H1 (cell line): ENCODE results near the gene AGR2. TPM values are rescaled to one million over a fixed set of nuclear protein-coding genes. Genes with fewer than 3 reads are reported as not detected.
"Not testable (repeated sequence)": the region's sequence is repeated elsewhere in the genome, so short reads cannot be mapped to it uniquely, and the experiment has no call there.

ENCODE experiments used
- CTCF ChIA-PET: fragments of 300-600 bp; sonication (Branson Sonifier 250); formaldehyde crosslinking; loops from one replicate; lab custom pipeline; 2021; ENCODE audit not compliant: partially characterized antibody; lab: Charles Lee
- POLR2A ChIA-PET: fragments of 300-600 bp; sonication (Branson Sonifier 250); formaldehyde crosslinking; loops from one replicate; lab custom pipeline; 2021; ENCODE audit warnings: inconsistent platforms; ENCODE audit not compliant: partially characterized antibody; lab: Charles Lee
- DNase-seq, 2 experiments: peaks; one replicate each; pipeline versions ENCODE4 v3.0.0 to v3.0.0-alpha.2; 2010 to 2022; ENCODE audit warnings: low spot score in 2 of 2, low read depth in 1 of 2, mixed read lengths in 1 of 2
- FAIRE-seq: peaks from 2 replicates; lab custom pipeline; 2011; peaks lifted over from hg19 to GRCh38; lab: Jason Lieb, UNC
- H2AFZ ChIP-seq: 2 replicates; pipeline ENCODE4 v1.8.1; 2012; ENCODE audit warnings: low read length, inconsistent platforms
- H2AK5ac ChIP-seq: 2 replicates; pipeline ENCODE4 v1.6.1; 2013; ENCODE audit warnings: low read depth, low read length
- H2BK120ac ChIP-seq: replicated peaks from 2 replicates; pipeline ENCODE3; 2013; ENCODE audit warnings: low read depth, low read length, inconsistent platforms
- H2BK12ac ChIP-seq: 2 replicates; pipeline ENCODE4 v1.6.1; 2013; ENCODE audit warnings: low read depth, low read length
- H2BK15ac ChIP-seq: 2 replicates; pipeline ENCODE4 v1.6.1; 2013; ENCODE audit warnings: low read length
- H2BK20ac ChIP-seq: 2 replicates; pipeline ENCODE4 v1.6.1; 2013; ENCODE audit warnings: low read length
- H2BK5ac ChIP-seq: 2 replicates; pipeline ENCODE4 v1.6.1; 2013; ENCODE audit warnings: low read depth, low read length
- H3K14ac ChIP-seq: 2 replicates; pipeline ENCODE4 v1.6.1; 2013; ENCODE audit warnings: inconsistent platforms; ENCODE audit not compliant: insufficient read length
- H3K18ac ChIP-seq: 2 replicates; pipeline ENCODE4 v1.6.1; 2013; ENCODE audit warnings: low read length; ENCODE audit errors: extremely low read depth
- H3K23ac ChIP-seq: 2 replicates; pipeline ENCODE4 v1.6.1; 2013; ENCODE audit warnings: inconsistent platforms; ENCODE audit not compliant: insufficient read length
- H3K23me2 ChIP-seq: 2 replicates; pipeline ENCODE4 v1.6.1; 2013; ENCODE audit warnings: low read depth, low read length
- H3K27ac ChIP-seq: 2 replicates; pipeline ENCODE4 v1.6.1; 2011; ENCODE audit warnings: low read depth, low read length, inconsistent platforms
- H3K27me3 ChIP-seq, 4 experiments: replicated peaks in 1 of 4; 1 replicate in 1 of 4; 2 replicates in 3 of 4; pipeline versions ENCODE4 v1.6.1 to v1.8.1; 2011 to 2013; ENCODE audit warnings: low read length in 3 of 4, mild to moderate bottlenecking in 3 of 4, inconsistent platforms in 2 of 4, mixed read lengths in 2 of 4, moderate library complexity in 1 of 4; ENCODE audit not compliant: control insufficient read depth in 3 of 4, insufficient read depth in 3 of 4; ENCODE audit errors: extremely low read depth in 1 of 4
- H3K36me3 ChIP-seq, 4 experiments: 2 replicates each; pipeline versions ENCODE4 v1.6.1 to v1.8.1; 2011 to 2013; ENCODE audit warnings: mild to moderate bottlenecking in 4 of 4, low read length in 3 of 4, moderate library complexity in 2 of 4, control low read depth in 1 of 4, inconsistent platforms in 1 of 4; ENCODE audit not compliant: insufficient read depth in 4 of 4, control insufficient read depth in 2 of 4
- H3K4ac ChIP-seq: replicated peaks from 2 replicates; pipeline ENCODE3; 2013; ENCODE audit warnings: low read length, low read depth, mixed read lengths, inconsistent platforms; ENCODE audit not compliant: insufficient read length
- H3K4me1 ChIP-seq, 4 experiments: replicated peaks in 1 of 4; 1 replicate in 1 of 4; 2 replicates in 3 of 4; pipeline versions ENCODE4 v1.6.1 to v1.8.1; 2011 to 2013; ENCODE audit warnings: low read length in 3 of 4, inconsistent platforms in 2 of 4, mixed read lengths in 1 of 4; ENCODE audit not compliant: insufficient read depth in 4 of 4, control insufficient read depth in 3 of 4
- H3K4me2 ChIP-seq, 2 experiments: 2 replicates each; pipeline versions ENCODE4 v1.6.1 to v1.8.1; 2011 to 2013; ENCODE audit warnings: low read depth in 2 of 2, low read length in 2 of 2, control low read depth in 1 of 2, inconsistent platforms in 1 of 2, mild to moderate bottlenecking in 1 of 2; ENCODE audit not compliant: insufficient read depth in 1 of 2
- H3K4me3 ChIP-seq, 4 experiments: fragments of 200-600, 300-600 bp in 1 of 4; sonication (generic), shearing (Covaris generic), sonication (Bioruptor Twin) in 1 of 4; 2 replicates each; pipeline versions ENCODE4 v1.5.1 to v1.8.1; 2011 to 2016; ENCODE audit warnings: low read length in 4 of 4, low read depth in 3 of 4, control low read depth in 2 of 4, inconsistent platforms in 2 of 4, mild to moderate bottlenecking in 2 of 4, mixed read lengths in 1 of 4, moderate library complexity in 1 of 4; ENCODE audit not compliant: insufficient read depth in 2 of 4; ENCODE audit errors: extremely low read depth in 1 of 4
- H3K56ac ChIP-seq: replicated peaks from 2 replicates; pipeline ENCODE3; 2013; ENCODE audit warnings: low read depth, mild to moderate bottlenecking, mixed read lengths, low read length, inconsistent platforms; ENCODE audit not compliant: insufficient read length
- H3K79me1 ChIP-seq: 2 replicates; pipeline ENCODE4 v1.6.1; 2013; ENCODE audit warnings: low read depth, low read length, control low read depth
- H3K79me2 ChIP-seq, 2 experiments: 2 replicates each; pipeline versions ENCODE4 v1.6.1 to v1.8.1; 2012 to 2013; ENCODE audit warnings: low read length in 2 of 2, mild to moderate bottlenecking in 2 of 2, inconsistent platforms in 1 of 2; ENCODE audit not compliant: insufficient read depth in 2 of 2, control insufficient read depth in 1 of 2
- H3K9ac ChIP-seq, 4 experiments: replicated peaks in 1 of 4; 1 replicate in 1 of 4; 2 replicates in 3 of 4; pipeline versions ENCODE4 v1.6.1 to v1.8.1; 2011 to 2013; ENCODE audit warnings: low read depth in 3 of 4, low read length in 3 of 4, control low read depth in 2 of 4, mild to moderate bottlenecking in 2 of 4, moderate library complexity in 2 of 4, inconsistent platforms in 1 of 4; ENCODE audit errors: extremely low read depth in 1 of 4
- H3K9me3 ChIP-seq, 2 experiments: 2 replicates each; pipeline versions ENCODE4 v1.6.1 to v1.8.1; 2012 to 2013; ENCODE audit warnings: mild to moderate bottlenecking in 2 of 2, moderate library complexity in 2 of 2, control low read depth in 1 of 2, inconsistent platforms in 1 of 2, low read depth in 1 of 2, low read length in 1 of 2, mixed read lengths in 1 of 2; ENCODE audit not compliant: insufficient read depth in 2 of 2
- H4K20me1 ChIP-seq, 2 experiments: replicated peaks in 1 of 2; 2 replicates each; pipeline versions ENCODE3 to v1.8.1; 2011 to 2013; ENCODE audit warnings: inconsistent platforms in 2 of 2, low read length in 2 of 2, mild to moderate bottlenecking in 1 of 2; ENCODE audit not compliant: insufficient read depth in 2 of 2, control insufficient read depth in 1 of 2
- H4K5ac ChIP-seq: 2 replicates; pipeline ENCODE4 v1.6.1; 2013; ENCODE audit warnings: low read length, low read depth, mixed read lengths, inconsistent platforms; ENCODE audit not compliant: insufficient read length
- H4K8ac ChIP-seq: 2 replicates; pipeline ENCODE4 v1.8.0; 2013; ENCODE audit warnings: mild to moderate bottlenecking, moderate library complexity, low read length, inconsistent platforms; ENCODE audit not compliant: insufficient read depth; ENCODE audit errors: extremely low read depth
- H4K91ac ChIP-seq: replicated peaks from 2 replicates; pipeline ENCODE3; 2013; ENCODE audit warnings: low read length, mixed read lengths, inconsistent platforms; ENCODE audit not compliant: insufficient read length
- WGBS, 2 experiments: shearing (Covaris generic) in 1 of 2; methylation state at CpG; one replicate each; pipeline versions ENCODE4 v1.1.6 to v1.1.7; 2013 to 2015; ENCODE audit warnings: low lambda C conversion rate in 2 of 2, mixed read lengths in 2 of 2, inconsistent platforms in 1 of 2, low coverage in 1 of 2, missing lambda C conversion rate in 1 of 2; ENCODE audit not compliant: insufficient replicate concordance in 2 of 2, insufficient coverage in 1 of 2, insufficient read length in 1 of 2; ENCODE audit errors: extremely low coverage in 1 of 2, missing lambda C conversion rate in 1 of 2; 5-methylcytosine and 5-hydroxymethylcytosine counted together
- polyA plus RNA-seq, 7 experiments: library from polyadenylated mRNA; depleted of rRNA in 3 of 7; stranded (reverse) in 5 of 7; unstranded in 2 of 7; fragments of >200 nt in 5 of 7; fragments of 200-250 nt in 2 of 7; gene quantifications; 1 replicate in 5 of 7; 2 replicates in 1 of 7; 4 replicates in 1 of 7; pipeline versions ENCODE4 v1.2.1 to v1.2.3, GENCODE V29; 2011 to 2013; ENCODE audit warnings: missing spikeins in 2 of 7, mixed read lengths in 2 of 7
- total RNA-seq: library from RNA; stranded (reverse); fragmentation: NEBNext Ultra II Directional; extraction: Animal tissue kit (Norgen Biotek cat#: 25700); gene quantifications from 2 replicates; pipeline ENCODE4 v1.2.1, GENCODE V29; 2021

AGR2 gene
- total and polyA plus RNA-seq, 2 of the 8 experiments (the other 6 are each of a cell fraction or from before 2014, with no cell fraction given): not detected

DNA sequence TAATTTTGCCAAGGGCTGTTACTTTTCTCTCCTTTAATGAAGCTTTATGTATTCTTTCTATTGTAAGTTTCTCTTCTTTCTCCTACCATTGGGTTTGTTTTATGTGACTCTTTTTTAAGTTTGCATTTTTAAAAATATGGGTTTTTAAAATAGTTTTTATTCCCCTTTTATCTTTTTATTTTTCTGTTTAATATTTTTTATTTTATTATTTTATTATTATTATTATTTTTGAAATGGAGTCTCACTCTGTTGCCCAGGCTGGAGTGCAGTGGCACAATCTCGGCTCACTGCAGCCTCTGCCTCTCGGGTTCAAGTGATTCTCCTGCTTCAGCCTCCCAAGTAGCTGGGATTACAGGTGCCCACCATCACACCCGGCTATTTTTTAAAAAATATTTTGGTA is 34.8 kb downstream of the AGR2 start:
- not testable (repeated sequence) for H4K91ac ChIP-seq, H2BK15ac ChIP-seq, H3K4ac ChIP-seq, H2BK20ac ChIP-seq, H2BK120ac ChIP-seq, H3K9me3 ChIP-seq, H2BK12ac ChIP-seq, H3K4me2 ChIP-seq, H3K27ac ChIP-seq, H3K36me3 ChIP-seq, DNase-seq, H2BK5ac ChIP-seq, H3K56ac ChIP-seq, H4K5ac ChIP-seq, H3K4me1 ChIP-seq, H3K14ac ChIP-seq, H3K9ac ChIP-seq, FAIRE-seq, H3K18ac ChIP-seq, H4K20me1 ChIP-seq, H2AFZ ChIP-seq, H3K27me3 ChIP-seq, H2AK5ac ChIP-seq, H4K8ac ChIP-seq, H3K23me2 ChIP-seq, H3K23ac ChIP-seq, H3K79me1 ChIP-seq, H3K4me3 ChIP-seq
- ChIA-PET CTCF (interaction anchor here (0.8 to 2.1 kb wide), 5 partner anchors 10 to 75 kb away, joined by 3 to 7 read pairs (median 4); no protein-coding TSS in a partner anchor), POLR2A (interaction anchor here (1.1 kb wide), 1 partner anchor 16 kb away, joined by 5 read pairs; the partner anchor contains the start of gene TSPAN13)
- H3K79me2 ChIP-seq: peaks cover 0 to 12% of the 10 kb centered on the region in 2 experiments; a peak in 2 of 4 replicates
- WGBS, 2 experiments: 91% methylated on average over 3 of the region's 3 CpGs; no CpG with 5 or more reads in 1 of the 2 experiments
